Gastroesophageal sphincter (tissue), 3 donors: ENCODE data around the gene E2F1.

ENCODE experiments used
- EP300 ChIP-seq: sonication (generic); formaldehyde crosslinking; IDR thresholded peaks from one replicate; pipeline ENCODE4 v1.6.1; 2017; ENCODE audit warnings: antibody characterized with exemption, mild to moderate bottlenecking
- POLR2A ChIP-seq, 2 donors: fragments of 450-650 bp; IDR thresholded peaks; one replicate each; pipeline ENCODE4 v1.6.1; 2017; ENCODE audit warnings: antibody characterized with exemption in 2 of 2, mild to moderate bottlenecking in 2 of 2, moderate library complexity in 1 of 2
- POLR2AphosphoS5 ChIP-seq: sonication (generic); formaldehyde crosslinking; IDR thresholded peaks from one replicate; pipeline ENCODE4 v1.6.1; 2017; ENCODE audit warnings: antibody characterized with exemption
- TF ChIP-seq, protein P1 (sequence below), 4 experiments: fragments of 200-600 bp in 2 of 4; fragments of 450-650 bp in 2 of 4; sonication (generic) in 1 of 4; IDR thresholded peaks; one replicate each; pipeline ENCODE4 v1.5.1; 2017 to 2019; ENCODE audit warnings: antibody characterized with exemption in 4 of 4, mild to moderate bottlenecking in 2 of 4, moderate library complexity in 2 of 4

DNA sequence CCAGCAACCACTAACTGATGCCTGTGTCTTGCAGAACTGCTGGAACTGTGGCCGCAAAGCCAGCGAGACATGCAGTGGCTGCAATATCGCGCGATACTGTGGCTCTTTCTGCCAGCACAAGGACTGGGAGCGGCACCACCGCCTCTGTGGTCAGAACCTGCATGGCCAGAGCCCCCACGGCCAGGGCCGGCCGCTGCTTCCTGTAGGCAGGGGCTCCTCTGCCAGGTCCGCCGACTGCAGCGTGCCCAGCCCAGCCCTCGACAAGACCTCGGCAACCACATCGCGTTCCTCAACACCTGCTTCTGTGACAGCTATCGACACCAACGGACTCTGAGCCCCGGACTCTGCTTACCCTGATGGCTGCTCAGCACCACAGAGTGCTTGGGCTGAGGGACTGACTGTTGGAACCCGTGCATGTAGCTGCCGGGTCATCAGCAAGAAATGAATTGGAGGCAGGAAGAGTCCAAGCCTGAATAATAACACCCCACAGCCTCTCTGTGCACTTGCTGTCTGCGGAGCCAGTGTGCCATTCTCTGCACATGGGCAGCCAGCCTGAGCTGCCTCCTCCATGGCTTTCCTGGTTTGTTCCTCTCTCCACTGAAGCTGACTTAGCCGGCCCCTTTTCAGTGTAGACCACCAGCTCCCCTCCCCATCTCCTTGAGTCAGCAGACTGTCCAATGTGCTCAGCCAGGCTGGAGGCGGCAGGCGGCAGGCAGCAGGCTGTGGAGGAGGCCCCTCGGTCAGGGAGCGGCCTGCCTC lies 41.7 kb downstream of the E2F1 start:
- TF ChIP-seq, protein P1, sequence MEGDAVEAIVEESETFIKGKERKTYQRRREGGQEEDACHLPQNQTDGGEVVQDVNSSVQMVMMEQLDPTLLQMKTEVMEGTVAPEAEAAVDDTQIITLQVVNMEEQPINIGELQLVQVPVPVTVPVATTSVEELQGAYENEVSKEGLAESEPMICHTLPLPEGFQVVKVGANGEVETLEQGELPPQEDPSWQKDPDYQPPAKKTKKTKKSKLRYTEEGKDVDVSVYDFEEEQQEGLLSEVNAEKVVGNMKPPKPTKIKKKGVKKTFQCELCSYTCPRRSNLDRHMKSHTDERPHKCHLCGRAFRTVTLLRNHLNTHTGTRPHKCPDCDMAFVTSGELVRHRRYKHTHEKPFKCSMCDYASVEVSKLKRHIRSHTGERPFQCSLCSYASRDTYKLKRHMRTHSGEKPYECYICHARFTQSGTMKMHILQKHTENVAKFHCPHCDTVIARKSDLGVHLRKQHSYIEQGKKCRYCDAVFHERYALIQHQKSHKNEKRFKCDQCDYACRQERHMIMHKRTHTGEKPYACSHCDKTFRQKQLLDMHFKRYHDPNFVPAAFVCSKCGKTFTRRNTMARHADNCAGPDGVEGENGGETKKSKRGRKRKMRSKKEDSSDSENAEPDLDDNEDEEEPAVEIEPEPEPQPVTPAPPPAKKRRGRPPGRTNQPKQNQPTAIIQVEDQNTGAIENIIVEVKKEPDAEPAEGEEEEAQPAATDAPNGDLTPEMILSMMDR (IDR thresholded peaks at IDR 0.05) = no peak
- no peak for TF ChIP-seq POLR2A (IDR thresholded peaks at IDR 0.05)
- TF ChIP-seq POLR2AphosphoS5 = no peak
- TF ChIP-seq EP300 = no peak
